T-helper 2 cell treated with Interferon-gamma antibody and Interleukin-4, amounts not matched to agents 5 μg/mL and 100 μg/mL, for 36 hours (primary cell): Measurements from ENCODE around the gene RFLNA.

Experiments used
- DNase-seq: peaks from one replicate; pipeline ENCODE4 v3.0.0; 2021; ENCODE audit warnings: low spot score
- H3K27ac Mint-ChIP-seq: one replicate; pipeline ENCODE4 v1.8.0; 2021; ENCODE audit warnings: mild to moderate bottlenecking, mixed read lengths
- H3K27me3 Mint-ChIP-seq: one replicate; pipeline ENCODE4 v1.8.0; 2021; ENCODE audit warnings: low read depth, mixed read lengths
- H3K36me3 Mint-ChIP-seq: one replicate; pipeline ENCODE4 v1.8.0; 2021; ENCODE audit warnings: low read depth, mixed read lengths
- H3K4me1 Mint-ChIP-seq: one replicate; pipeline ENCODE4 v1.8.0; 2021; ENCODE audit warnings: low read depth, mixed read lengths
- H3K4me3 Mint-ChIP-seq: one replicate; pipeline ENCODE4 v1.8.0; 2022; ENCODE audit warnings: mild to moderate bottlenecking, moderate library complexity, mixed read lengths
- H3K9me3 Mint-ChIP-seq: one replicate; pipeline ENCODE4 v1.8.0; 2021; ENCODE audit warnings: mixed read lengths

Gene RFLNA

DNA sequence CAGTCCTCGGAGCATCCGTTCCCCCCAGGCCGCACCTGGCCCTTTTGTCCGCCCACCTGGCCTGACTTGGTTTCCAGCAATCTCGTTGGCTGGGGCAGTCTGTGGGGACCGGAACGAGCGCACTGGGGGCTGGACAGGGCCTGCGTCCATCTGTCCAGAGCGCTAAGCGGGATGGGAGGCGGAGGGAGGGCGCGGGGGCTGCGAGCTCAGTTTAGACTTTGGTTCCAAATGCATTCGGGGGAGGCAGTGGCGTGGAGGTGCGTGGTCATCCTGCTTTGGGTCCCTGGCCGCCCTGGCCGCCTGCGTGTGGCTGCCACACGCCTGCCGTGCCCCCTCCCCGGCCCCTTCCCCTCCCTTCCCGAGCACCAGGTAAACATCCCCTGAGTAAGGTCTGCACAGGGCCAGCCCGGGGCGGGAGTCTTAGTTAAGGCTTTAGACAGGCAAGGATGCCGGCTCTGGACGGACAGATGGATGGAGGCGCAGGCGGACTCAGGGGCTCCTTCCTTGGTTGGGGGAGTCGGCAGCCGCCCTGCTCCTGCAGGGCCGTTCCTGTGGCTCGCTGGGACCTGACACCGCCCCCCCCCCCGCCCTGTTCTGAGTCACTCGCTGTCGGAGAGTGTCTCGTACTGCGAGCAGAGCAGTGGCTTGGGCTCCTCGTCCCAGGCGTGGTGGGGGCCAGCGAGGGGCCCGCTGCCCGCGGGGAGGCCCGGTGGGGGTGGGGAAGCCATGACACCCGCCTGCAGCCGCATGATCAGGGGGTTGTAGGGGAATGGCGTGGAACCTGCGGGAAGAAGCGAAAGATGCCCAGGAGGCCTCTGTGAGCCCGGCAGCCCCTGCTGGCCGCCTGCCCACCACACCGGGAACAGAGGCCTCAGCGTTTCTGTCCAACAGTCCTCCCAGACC lies 30.2 kb downstream of the RFLNA start:
- Mint-ChIP-seq H3K27ac (no peak overlapping the region), H3K4me3 (no peak overlapping the region), H3K9me3 (peaks cover 11% of the 10 kb centered on the region), H3K36me3 (peaks cover 36% of the 10 kb centered on the region), H3K27me3 (no peaks in the 10 kb centered on the region), H3K4me1 (no peaks in the 10 kb centered on the region)
- DNase-seq: no peak

DNA sequence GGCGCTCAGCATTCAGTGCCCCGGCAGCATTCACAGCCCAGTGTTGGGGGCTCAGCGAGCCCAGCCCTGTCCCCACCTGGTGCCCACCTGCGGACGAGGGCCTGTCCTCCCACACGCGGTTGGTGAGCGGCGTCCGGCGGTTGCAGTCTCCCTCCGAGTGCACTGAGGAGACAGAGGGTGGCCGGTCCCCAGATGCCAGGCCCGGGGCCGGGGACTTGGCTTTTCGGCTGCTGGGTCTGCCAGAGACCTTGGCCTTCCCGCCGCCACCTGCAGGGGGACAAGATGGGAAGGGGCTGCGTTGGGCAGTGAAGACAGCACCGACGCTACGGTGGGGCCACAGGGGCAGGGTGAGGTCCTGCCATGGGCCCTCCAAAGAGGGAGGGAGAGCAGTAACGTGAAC lies 31.2 kb downstream of the RFLNA start:
- peaks cover 11% of the 10 kb centered on the region for H3K9me3 Mint-ChIP-seq
- H3K36me3 Mint-ChIP-seq: peaks cover 38% of the 10 kb centered on the region
- no peak overlapping the region for H3K4me3 Mint-ChIP-seq
- H3K27ac Mint-ChIP-seq: no peak overlapping the region
- H3K4me1 Mint-ChIP-seq: no peaks in the 10 kb centered on the region
- no peak for DNase-seq
- H3K27me3 Mint-ChIP-seq: no peaks in the 10 kb centered on the region

DNA sequence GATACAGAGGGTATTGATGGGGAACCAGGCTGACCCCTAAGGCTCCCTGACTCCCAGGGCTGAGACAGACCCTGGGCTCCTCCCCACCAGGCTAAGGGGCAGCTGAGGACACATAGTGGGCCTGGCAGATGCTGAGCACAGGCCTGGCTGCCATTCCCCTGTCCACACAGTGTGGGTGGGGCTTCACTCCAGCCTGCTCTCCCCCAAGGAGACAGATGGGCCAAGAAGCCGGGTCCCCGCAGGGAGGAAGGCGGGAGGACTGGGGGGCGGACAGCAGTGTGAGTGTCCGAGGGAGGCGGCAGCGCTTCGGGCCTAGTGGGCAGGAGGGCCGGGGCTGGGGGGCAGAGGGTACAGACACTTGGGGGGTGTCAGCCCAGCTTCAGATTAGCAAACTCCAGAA lies 32.0 kb downstream of the RFLNA start:
- no peaks in the 10 kb centered on the region for H3K4me1 Mint-ChIP-seq
- H3K27me3 Mint-ChIP-seq: no peaks in the 10 kb centered on the region
- peaks cover 38% of the 10 kb centered on the region for H3K36me3 Mint-ChIP-seq
- no peak overlapping the region for H3K27ac Mint-ChIP-seq
- no peak overlapping the region for H3K4me3 Mint-ChIP-seq
- peaks cover 11% of the 10 kb centered on the region for H3K9me3 Mint-ChIP-seq
- DNase-seq: no peak

DNA sequence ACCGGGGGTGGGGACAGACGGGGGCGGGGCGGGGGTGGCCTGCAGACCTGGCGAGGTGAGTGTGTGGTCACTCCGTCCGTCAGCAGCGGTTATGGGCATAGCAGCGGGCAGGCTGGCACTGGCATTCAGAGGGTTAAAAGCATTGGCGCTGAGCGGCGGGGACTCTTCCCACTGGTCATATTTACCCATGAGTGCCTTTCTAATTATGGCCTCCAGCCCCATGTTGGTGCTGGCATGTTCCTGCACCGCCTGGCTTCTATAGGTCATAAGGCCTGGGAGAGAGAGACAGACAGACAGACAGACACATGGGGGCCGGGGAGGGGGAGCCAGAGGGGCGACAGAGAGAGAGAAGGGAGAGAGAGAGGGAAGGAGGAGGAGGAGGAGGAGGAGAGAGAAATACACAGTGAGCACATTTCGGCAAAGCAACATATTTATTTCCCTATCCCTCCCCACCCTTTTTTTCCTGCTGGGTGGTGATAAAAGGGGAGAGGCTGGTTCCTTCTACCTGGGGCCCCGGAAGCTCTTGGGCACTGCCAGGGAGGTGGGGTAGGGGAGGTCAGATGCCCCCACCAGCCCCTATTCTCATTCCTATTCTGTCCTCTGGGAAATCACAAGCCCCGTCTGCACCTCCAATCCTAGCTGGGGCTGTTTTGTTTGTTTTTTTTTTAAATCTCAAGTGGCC lies 32.6 kb downstream of the RFLNA start:
- H3K4me1 Mint-ChIP-seq: no peaks in the 10 kb centered on the region
- DNase-seq: no peak
- no peak overlapping the region for H3K27ac Mint-ChIP-seq
- H3K27me3 Mint-ChIP-seq: no peaks in the 10 kb centered on the region
- peaks cover 11% of the 10 kb centered on the region for H3K9me3 Mint-ChIP-seq
- peaks cover 40% of the 10 kb centered on the region for H3K36me3 Mint-ChIP-seq
- H3K4me3 Mint-ChIP-seq: no peak overlapping the region

DNA sequence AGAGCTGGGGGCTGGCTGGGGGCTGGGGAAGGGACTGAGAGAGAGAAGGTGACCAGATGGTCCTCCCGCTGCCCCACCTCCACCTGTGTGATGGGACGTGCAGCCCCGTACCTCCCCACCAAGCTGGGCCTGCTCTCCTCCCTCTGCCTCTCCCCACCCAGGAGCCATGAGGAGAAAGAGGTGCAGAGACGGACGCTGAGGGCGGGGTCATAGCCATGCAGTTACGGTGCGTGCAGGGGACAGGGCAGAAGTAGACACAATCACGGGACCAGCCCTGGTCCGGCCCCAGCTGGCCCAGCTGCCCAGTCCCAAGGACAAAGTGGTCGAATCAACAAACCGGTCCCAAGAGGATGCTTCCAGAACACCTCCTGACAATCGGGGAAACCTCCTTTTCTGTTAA lies 33.2 kb downstream of the RFLNA start:
- Mint-ChIP-seq H3K27me3 (no peaks in the 10 kb centered on the region), H3K9me3 (peaks cover 11% of the 10 kb centered on the region), H3K4me3 (no peak overlapping the region), H3K27ac (no peak overlapping the region), H3K4me1 (no peaks in the 10 kb centered on the region), H3K36me3 (peaks cover 38% of the 10 kb centered on the region)
- no peak for DNase-seq

DNA sequence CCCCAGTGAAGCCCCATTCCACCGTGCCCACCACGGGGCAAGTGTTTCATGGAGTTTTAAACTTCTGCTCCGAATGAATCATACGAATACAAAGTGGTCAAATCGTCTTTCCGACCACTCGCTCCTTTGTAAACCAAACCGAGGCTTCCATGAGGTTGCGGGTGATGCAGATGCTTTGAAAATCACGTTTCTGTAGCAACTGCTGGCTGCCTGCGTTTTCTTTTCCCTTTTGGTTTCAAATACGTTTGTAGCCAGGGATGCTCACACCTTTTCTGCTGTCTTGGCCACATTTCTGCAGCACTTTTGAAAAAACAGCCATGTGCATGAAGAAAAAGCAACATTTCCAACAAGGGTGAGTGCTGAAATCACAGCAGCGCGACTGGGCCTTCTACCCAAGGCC lies 33.7 kb downstream of the RFLNA start:
- Mint-ChIP-seq H3K27ac (no peak overlapping the region), H3K4me1 (no peaks in the 10 kb centered on the region), H3K9me3 (peaks cover 9% of the 10 kb centered on the region), H3K27me3 (no peaks in the 10 kb centered on the region), H3K4me3 (no peak overlapping the region), H3K36me3 (peaks cover 36% of the 10 kb centered on the region)
- no peak for DNase-seq

DNA sequence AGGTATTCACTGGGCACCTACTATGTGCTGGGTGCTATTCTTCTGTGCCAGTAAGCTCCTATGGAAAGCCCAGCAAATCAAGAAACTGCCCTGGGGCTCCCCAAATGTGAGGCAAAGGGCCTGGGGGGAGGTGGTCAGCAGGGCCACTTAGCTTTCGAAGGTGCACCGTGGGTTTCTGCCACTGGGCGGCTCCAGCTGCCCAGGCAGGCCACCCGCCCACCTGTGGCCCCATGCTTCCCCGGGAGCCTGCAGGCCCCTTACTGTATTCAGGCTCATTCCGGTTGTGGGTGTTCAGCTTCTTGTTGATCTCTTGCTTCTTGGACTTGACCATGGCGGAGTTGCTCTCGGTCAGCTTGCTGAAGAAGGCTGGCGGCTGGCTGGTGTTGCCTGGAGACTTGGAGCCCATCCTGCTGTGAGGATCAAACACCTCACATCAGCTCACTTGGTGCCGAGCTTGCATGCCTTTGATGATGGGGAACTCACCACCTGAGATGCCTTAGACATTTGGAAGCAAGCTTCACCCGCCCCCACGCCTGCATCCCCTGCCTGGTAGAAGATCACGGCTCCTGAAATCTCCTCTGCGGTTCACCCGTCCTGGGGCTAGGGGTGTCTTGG lies 37.3 kb downstream of the RFLNA start:
- no peaks in the 10 kb centered on the region for H3K27me3 Mint-ChIP-seq
- H3K4me3 Mint-ChIP-seq: no peak overlapping the region
- no peaks in the 10 kb centered on the region for H3K4me1 Mint-ChIP-seq
- H3K36me3 Mint-ChIP-seq: peaks cover 26% of the 10 kb centered on the region
- no peak for DNase-seq
- no peak overlapping the region for H3K27ac Mint-ChIP-seq
- H3K9me3 Mint-ChIP-seq: no peaks in the 10 kb centered on the region

DNA sequence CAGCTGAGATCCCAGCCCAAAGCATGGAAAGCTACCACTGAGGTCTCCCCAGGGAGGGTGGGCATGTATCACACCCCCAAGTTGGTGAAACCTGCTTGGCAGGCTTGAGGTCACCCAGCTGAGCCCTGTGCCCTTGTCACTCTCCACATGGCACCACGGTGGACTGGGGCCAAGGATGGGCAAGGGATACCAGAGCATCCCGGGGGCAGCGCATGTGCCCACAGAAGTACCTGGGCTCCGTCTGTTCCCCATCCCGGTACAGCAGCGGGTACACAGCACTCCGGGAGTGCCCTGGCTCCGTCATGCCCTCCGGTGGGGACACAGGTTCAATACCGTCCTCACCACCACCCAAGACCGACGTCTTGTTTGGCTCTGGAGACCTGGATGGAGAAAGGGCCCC lies 38.0 kb downstream of the RFLNA start:
- Mint-ChIP-seq H3K36me3 (peaks cover 26% of the 10 kb centered on the region), H3K27ac (no peak overlapping the region), H3K4me3 (no peak overlapping the region)

DNA sequence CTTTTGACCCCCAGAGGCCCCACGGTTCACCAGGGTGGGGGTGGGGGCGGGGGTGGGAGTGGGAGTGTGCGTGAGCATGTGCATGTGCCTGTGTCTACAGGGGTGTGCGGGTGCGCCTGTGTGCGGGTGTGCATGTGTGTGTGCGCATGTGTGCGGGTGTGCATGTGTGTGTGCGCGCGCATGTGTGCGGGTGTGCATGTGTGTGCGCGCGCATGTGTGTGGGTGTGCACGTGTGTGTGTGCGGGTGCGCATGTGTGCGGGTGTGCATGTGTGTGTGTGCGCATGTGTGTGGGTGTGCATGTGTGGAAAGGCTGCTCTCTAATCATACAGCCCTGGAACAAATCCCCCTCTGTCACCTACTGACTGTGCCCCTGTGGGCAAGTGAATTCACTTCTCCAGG lies 38.8 kb downstream of the RFLNA start:
- no peak overlapping the region for H3K4me3 Mint-ChIP-seq
- no peak overlapping the region for H3K27ac Mint-ChIP-seq
- peaks cover 24% of the 10 kb centered on the region for H3K36me3 Mint-ChIP-seq
- no peaks in the 10 kb centered on the region for H3K27me3 Mint-ChIP-seq
- no peaks in the 10 kb centered on the region for H3K4me1 Mint-ChIP-seq
- no peak for DNase-seq
- no peaks in the 10 kb centered on the region for H3K9me3 Mint-ChIP-seq

More for the DNA sequence above, 38.0 kb downstream of the RFLNA start:
- Mint-ChIP-seq H3K27me3 (no peaks in the 10 kb centered on the region), H3K9me3 (no peaks in the 10 kb centered on the region), H3K4me1 (no peaks in the 10 kb centered on the region)
- DNase-seq: no peak

DNA sequence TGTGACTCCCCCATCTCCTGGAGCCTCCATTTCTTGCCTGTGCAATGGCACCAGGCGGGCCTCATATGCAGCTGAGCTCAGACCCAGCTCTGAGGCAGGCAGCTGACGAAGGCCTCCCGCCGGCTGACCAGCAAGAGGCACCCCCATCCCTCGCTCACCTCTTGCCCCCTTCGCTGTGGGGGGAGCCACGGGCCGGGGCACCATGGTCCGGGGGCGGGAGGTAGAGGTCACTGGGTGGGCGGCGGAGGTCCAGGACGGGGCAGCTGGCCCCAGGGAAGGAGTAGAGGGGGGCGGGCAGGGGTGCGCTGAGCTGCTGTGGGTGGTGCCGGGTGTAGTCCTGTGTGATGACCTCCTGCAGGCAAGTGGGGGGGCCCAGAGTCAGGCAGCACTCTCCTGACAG lies 39.4 kb downstream of the RFLNA start:
- H3K36me3 Mint-ChIP-seq: peaks cover 24% of the 10 kb centered on the region
- no peaks in the 10 kb centered on the region for H3K4me1 Mint-ChIP-seq
- H3K4me3 Mint-ChIP-seq: no peak overlapping the region
- no peaks in the 10 kb centered on the region for H3K27me3 Mint-ChIP-seq
- no peak for DNase-seq
- no peak overlapping the region for H3K27ac Mint-ChIP-seq
- no peaks in the 10 kb centered on the region for H3K9me3 Mint-ChIP-seq

DNA sequence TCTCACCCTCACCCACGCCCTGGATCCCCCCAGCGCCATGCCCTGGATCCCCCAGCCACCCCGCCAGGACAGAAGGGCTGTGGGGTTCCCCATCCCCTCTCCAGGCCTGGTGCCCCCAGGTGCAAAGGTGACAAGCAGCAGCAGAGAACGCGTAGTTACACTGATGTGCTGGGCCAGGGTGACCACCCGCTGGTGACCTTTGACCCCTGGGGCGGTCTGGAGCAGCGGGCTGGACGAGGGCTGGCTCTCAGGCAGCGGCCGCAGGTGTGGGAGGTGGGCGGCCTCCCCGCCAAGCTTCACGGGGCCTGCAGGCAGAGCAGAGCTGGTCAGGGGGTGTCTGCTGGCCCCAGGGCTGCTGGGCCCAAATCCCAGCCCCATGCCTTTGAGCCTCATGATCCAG lies 40.1 kb downstream of the RFLNA start:
- no peaks in the 10 kb centered on the region for H3K4me1 Mint-ChIP-seq
- H3K27ac Mint-ChIP-seq: no peak overlapping the region
- no peaks in the 10 kb centered on the region for H3K27me3 Mint-ChIP-seq
- DNase-seq: no peak
- peaks cover 24% of the 10 kb centered on the region for H3K36me3 Mint-ChIP-seq
- H3K4me3 Mint-ChIP-seq: no peak overlapping the region
- no peaks in the 10 kb centered on the region for H3K9me3 Mint-ChIP-seq

DNA sequence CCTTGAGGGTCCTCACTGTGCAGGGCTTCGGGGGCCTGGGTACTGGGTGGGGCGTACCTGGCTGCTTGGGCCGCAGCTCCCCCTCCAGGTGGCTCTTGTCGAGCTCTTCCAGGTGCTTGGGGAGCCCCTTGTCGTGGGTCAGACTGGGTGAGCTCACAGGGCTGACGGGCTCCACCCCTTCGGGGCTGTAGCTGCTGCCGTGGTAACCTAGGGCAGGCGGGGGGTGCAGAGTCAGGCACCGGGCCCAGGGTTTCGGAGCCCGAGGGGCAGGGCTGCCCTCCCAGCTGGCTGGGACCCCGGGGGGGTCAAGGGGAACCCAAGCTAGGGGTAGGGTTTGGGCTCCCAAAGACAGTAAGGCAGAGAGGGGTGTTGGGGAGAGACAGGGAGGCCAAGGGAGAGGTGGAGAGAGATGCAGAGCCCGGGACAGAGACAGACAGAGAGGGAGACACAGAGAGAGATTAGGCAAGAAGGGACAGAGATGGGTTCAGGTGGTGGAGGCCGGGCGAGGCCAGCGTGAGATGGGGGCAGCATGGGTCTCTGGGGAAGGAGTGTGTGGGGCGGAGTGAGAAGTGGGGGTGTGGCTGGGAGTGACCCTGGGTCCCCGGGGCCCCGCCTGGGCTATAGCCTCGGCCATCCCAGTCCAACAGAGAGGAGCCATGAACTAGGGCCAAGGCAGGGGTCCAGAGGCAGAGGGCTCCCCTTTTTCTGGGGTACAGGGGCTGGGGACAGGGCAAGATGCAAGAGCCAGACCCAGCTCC lies 40.7 kb downstream of the RFLNA start:
- no peaks in the 10 kb centered on the region for H3K9me3 Mint-ChIP-seq
- H3K4me1 Mint-ChIP-seq: no peaks in the 10 kb centered on the region
- H3K27me3 Mint-ChIP-seq: no peaks in the 10 kb centered on the region
- H3K27ac Mint-ChIP-seq: no peak overlapping the region
- no peak overlapping the region for H3K4me3 Mint-ChIP-seq
- no peak for DNase-seq
- H3K36me3 Mint-ChIP-seq: peaks cover 24% of the 10 kb centered on the region

DNA sequence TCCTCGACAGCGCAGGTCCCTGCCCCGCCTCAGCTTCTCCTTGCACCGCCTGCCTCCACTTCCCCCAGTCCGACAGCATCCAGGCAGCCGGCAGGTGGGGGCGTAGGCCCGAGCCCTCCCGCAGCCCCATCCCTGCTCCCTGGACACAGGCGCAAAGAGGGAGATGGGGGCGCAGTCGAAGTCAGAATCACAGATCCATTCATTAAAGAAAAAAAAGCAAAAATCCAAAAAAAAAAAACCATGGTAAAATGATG lies 41.2 kb downstream of the RFLNA start:
- H3K4me1 Mint-ChIP-seq: no peaks in the 10 kb centered on the region
- no peaks in the 10 kb centered on the region for H3K27me3 Mint-ChIP-seq
- DNase-seq: no peak
- no peaks in the 10 kb centered on the region for H3K9me3 Mint-ChIP-seq
- H3K36me3 Mint-ChIP-seq: peaks cover 27% of the 10 kb centered on the region
- no peak overlapping the region for H3K4me3 Mint-ChIP-seq
- no peak overlapping the region for H3K27ac Mint-ChIP-seq
